GM12878 (cell line): ENCODE data around the gene GPATCH3. TPM values are rescaled to one million over a fixed set of nuclear protein-coding genes. Genes with fewer than 3 reads are reported as not detected.

Experiments used
- ATAC-seq: fragments of 200-7000 bp; cut with Tn5 transposase; 3 replicates; pipeline ENCODE4 v1.9.1; 2020; ENCODE audit warnings: mild to moderate bottlenecking, moderate library complexity
- BruUV-seq: library from RNA; stranded (reverse); fragments of 400-500 nt; replicated peaks from 2 replicates; lab custom pipeline; 2021; lab: Mats Ljungman, UMichigan
- CTCF ChIA-PET: fragments of 300-600 bp; sonication (Branson Sonifier 250); formaldehyde crosslinking; extraction: SDS; loops from one replicate; lab custom pipeline; 2021; ENCODE audit warnings: inconsistent platforms; lab: Yijun Ruan, JAX
- POLR2A ChIA-PET: fragments of 350-600 bp; formaldehyde crosslinking; extraction: SDS; loops from one replicate; lab custom pipeline; 2021; ENCODE audit warnings: inconsistent platforms; lab: Charles Lee
- RAD21 ChIA-PET: fragments of 300-600 bp; sonication (Branson Sonifier 250); formaldehyde crosslinking; loops from one replicate; lab custom pipeline; 2023; ENCODE audit warnings: antibody characterized with exemption; ENCODE audit not compliant: unreplicated experiment; lab: Charles Lee
- SMC1A ChIA-PET: fragments of 300-600 bp; sonication (Branson Sonifier 250); formaldehyde crosslinking; loops from one replicate; lab custom pipeline; 2023; ENCODE audit not compliant: unreplicated experiment, uncharacterized antibody; lab: Charles Lee
- DNase-seq: peaks from one replicate; pipeline ENCODE4 v3.0.0-alpha.2; 2011; ENCODE audit warnings: low read depth, low spot score
- FAIRE-seq: peaks from 3 replicates; lab custom pipeline; 2011; peaks lifted over from hg19 to GRCh38; lab: Jason Lieb, UNC
- H2AFZ ChIP-seq: 2 replicates; pipeline ENCODE4 v1.6.0; 2011; ENCODE audit warnings: low read depth, low read length, control low read depth; ENCODE audit not compliant: control insufficient read depth
- H3K27ac ChIP-seq: 2 replicates; pipeline ENCODE4 v1.5.1; 2011; ENCODE audit warnings: control low read depth; ENCODE audit not compliant: control insufficient read depth, insufficient read depth
- H3K27me3 ChIP-seq, 2 experiments: replicated peaks in 1 of 2; 2 replicates each; pipeline versions ENCODE4 v1.6.0 to v1.6.1; 2011; ENCODE audit warnings: low read length in 1 of 2; ENCODE audit not compliant: control insufficient read depth in 2 of 2, insufficient read depth in 2 of 2
- H3K36me3 ChIP-seq, 2 experiments: 2 replicates each; pipeline ENCODE4 v1.5.1; 2011; ENCODE audit warnings: low read length in 1 of 2; ENCODE audit not compliant: control insufficient read depth in 2 of 2, insufficient read depth in 2 of 2
- H3K4me1 ChIP-seq: 2 replicates; pipeline ENCODE4 v1.6.1; 2011; ENCODE audit warnings: mild to moderate bottlenecking, low read length, moderate library complexity, mixed read lengths; ENCODE audit not compliant: control insufficient read depth, insufficient read depth
- H3K4me2 ChIP-seq: 2 replicates; pipeline ENCODE4 v1.6.0; 2011; ENCODE audit warnings: control low read depth; ENCODE audit not compliant: control insufficient read depth, insufficient read depth
- H3K4me3 ChIP-seq: fragments of 200-600 bp; sonication (generic); 2 replicates; pipeline ENCODE4 v1.5.1; 2016
- H3K79me2 ChIP-seq: 2 replicates; pipeline ENCODE4 v1.6.0; 2011; ENCODE audit warnings: low read length; ENCODE audit not compliant: control insufficient read depth, insufficient read depth
- H3K9ac ChIP-seq: 2 replicates; pipeline ENCODE4 v1.8.0; 2011; ENCODE audit warnings: low read length, control low read depth, mixed read lengths; ENCODE audit not compliant: control insufficient read depth, insufficient read depth
- H3K9me3 ChIP-seq: replicated peaks from 3 replicates; pipeline ENCODE4 v1.5.1; 2011; ENCODE audit warnings: mild to moderate bottlenecking, low read length; ENCODE audit not compliant: control insufficient read depth, insufficient read depth
- H4K20me1 ChIP-seq: 2 replicates; pipeline ENCODE4 v1.6.0; 2011; ENCODE audit not compliant: control insufficient read depth, insufficient read depth
- ATF2 ChIP-seq: IDR thresholded peaks from 2 replicates; pipeline ENCODE4 v1.6.1; 2012; ENCODE audit warnings: low read length, inconsistent platforms
- JUNB ChIP-seq: IDR thresholded peaks from 2 replicates; pipeline ENCODE4 v1.6.1; 2016; ENCODE audit warnings: antibody characterized with exemption, mild to moderate bottlenecking
- NFYA ChIP-seq: IDR thresholded peaks from 2 replicates; pipeline ENCODE4 v1.6.1; 2011; ENCODE audit warnings: low read depth, mild to moderate bottlenecking, low read length, improper control_type of control experiment, borderline replicate concordance
- TAF1 ChIP-seq: IDR thresholded peaks from 2 replicates; pipeline ENCODE4 v1.6.1; 2011; ENCODE audit warnings: mild to moderate bottlenecking, low read depth, low read length, borderline replicate concordance
- WGBS: methylation state at CpG from one replicate; pipeline ENCODE4 v1.1.6; 2016; ENCODE audit warnings: low lambda C conversion rate; ENCODE audit not compliant: insufficient replicate concordance, insufficient coverage; ENCODE audit errors: missing lambda C conversion rate; 5-methylcytosine and 5-hydroxymethylcytosine counted together
- in situ Hi-C: fragments of 300-500 bp; cut with MboI; formaldehyde crosslinking; loops from 9 replicates; pipeline ENCODE4 v1.14.3; 2018; ENCODE audit warnings: mixed read lengths
- intact Hi-C: fragments of 100-400 bp; cut with micrococcal nuclease; formaldehyde crosslinking; loops from one replicate; pipeline ENCODE4 v1.14.2; 2022; ENCODE audit not compliant: unreplicated experiment
- polyA plus RNA-seq, 11 experiments: library from polyadenylated mRNA; depleted of rRNA in 4 of 11; unstranded in 6 of 11; stranded (reverse) in 5 of 11; fragments of >200 nt; fragmentation: Nextera tagmentation in 4 of 11; fragmentation: Illumina TruSeq in 1 of 11; extraction: Ambion mirVana in 4 of 11; extraction: Trizol in 1 of 11; gene quantifications; 1 replicate in 1 of 11; 2 replicates in 10 of 11; pipeline versions ENCODE4 v1.2.1 to v1.2.3, GENCODE V29; 2011 to 2016; ENCODE audit warnings: inconsistent platforms in 2 of 11, missing spikeins in 2 of 11, low read depth in 1 of 11
- total RNA-seq, 4 experiments: library from RNA; depleted of rRNA in 3 of 4; stranded (reverse); fragments of >200 nt in 3 of 4; fragmentation: Illumina TruSeq in 1 of 4; extraction: Trizol in 1 of 4; gene quantifications; 2 replicates each; pipeline versions ENCODE4 v1.2.1 to v1.2.3, GENCODE V29; 2013 to 2021
- TF ChIP-seq, protein P1 (sequence below): fragments of 450-650 bp; IDR thresholded peaks from 2 replicates; pipeline ENCODE4 v1.6.1; 2017; ENCODE audit warnings: borderline replicate concordance
- TF ChIP-seq, protein P2 (sequence below): fragments of 450-650 bp; formaldehyde crosslinking; IDR thresholded peaks from 2 replicates; pipeline ENCODE4 v1.5.0; 2022; ENCODE audit warnings: mild to moderate bottlenecking, missing genetic modification characterization

The GPATCH3 gene
- total and polyA plus RNA-seq, 10 of the 15 experiments (the other 5 are each of a cell fraction or from before 2014, with no cell fraction given) = 0.56 to 13.4 (median 8.7) TPM

GRCh38 chr1:26897351-26897750 lies 2.9 kb downstream of the GPATCH3 start:
- H3K79me2 ChIP-seq = peaks cover 18% of the 10 kb centered on the region
- in situ Hi-C loops = no loop called here
- RAD21 ChIA-PET = no interaction called here

More at GRCh38 chr1:26897351-26897750, 2.9 kb downstream of the GPATCH3 start:
- TF ChIP-seq, protein P1, sequence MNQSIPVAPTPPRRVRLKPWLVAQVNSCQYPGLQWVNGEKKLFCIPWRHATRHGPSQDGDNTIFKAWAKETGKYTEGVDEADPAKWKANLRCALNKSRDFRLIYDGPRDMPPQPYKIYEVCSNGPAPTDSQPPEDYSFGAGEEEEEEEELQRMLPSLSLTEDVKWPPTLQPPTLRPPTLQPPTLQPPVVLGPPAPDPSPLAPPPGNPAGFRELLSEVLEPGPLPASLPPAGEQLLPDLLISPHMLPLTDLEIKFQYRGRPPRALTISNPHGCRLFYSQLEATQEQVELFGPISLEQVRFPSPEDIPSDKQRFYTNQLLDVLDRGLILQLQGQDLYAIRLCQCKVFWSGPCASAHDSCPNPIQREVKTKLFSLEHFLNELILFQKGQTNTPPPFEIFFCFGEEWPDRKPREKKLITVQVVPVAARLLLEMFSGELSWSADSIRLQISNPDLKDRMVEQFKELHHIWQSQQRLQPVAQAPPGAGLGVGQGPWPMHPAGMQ = no peak
- TF ChIP-seq NFYA = no peak
- TF ChIP-seq, protein P2, sequence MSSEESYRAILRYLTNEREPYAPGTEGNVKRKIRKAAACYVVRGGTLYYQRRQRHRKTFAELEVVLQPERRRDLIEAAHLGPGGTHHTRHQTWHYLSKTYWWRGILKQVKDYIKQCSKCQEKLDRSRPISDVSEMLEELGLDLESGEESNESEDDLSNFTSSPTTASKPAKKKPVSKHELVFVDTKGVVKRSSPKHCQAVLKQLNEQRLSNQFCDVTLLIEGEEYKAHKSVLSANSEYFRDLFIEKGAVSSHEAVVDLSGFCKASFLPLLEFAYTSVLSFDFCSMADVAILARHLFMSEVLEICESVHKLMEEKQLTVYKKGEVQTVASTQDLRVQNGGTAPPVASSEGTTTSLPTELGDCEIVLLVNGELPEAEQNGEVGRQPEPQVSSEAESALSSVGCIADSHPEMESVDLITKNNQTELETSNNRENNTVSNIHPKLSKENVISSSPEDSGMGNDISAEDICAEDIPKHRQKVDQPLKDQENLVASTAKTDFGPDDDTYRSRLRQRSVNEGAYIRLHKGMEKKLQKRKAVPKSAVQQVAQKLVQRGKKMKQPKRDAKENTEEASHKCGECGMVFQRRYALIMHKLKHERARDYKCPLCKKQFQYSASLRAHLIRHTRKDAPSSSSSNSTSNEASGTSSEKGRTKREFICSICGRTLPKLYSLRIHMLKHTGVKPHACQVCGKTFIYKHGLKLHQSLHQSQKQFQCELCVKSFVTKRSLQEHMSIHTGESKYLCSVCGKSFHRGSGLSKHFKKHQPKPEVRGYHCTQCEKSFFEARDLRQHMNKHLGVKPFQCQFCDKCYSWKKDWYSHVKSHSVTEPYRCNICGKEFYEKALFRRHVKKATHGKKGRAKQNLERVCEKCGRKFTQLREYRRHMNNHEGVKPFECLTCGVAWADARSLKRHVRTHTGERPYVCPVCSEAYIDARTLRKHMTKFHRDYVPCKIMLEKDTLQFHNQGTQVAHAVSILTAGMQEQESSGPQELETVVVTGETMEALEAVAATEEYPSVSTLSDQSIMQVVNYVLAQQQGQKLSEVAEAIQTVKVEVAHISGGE (CRISPR knock-in tag) = no peak
- TF ChIP-seq TAF1 = no peak
- no peak for TF ChIP-seq JUNB
- TF ChIP-seq ATF2 = no peak
- no peak for FAIRE-seq
- Histone ChIP-seq H4K20me1 (no peaks in the 10 kb centered on the region), H3K9ac (no peak overlapping the region), H2AFZ (no peak overlapping the region), H3K27me3 (no peaks in the 10 kb centered on the region), H3K4me1 (peaks cover 6% of the 10 kb centered on the region; the same call in 1 of the 2 replicates), H3K4me3 (no peak overlapping the region), H3K27ac (no peak overlapping the region), H3K9me3 (no peaks in the 10 kb centered on the region), H3K36me3 (peaks cover 4 to 7% of the 10 kb centered on the region in 2 experiments; a peak in 3 of 4 replicates), H3K4me2 (no peak overlapping the region)
- BruUV-seq = no TSS peak
- ATAC-seq = no peak
- ChIA-PET POLR2A (interaction anchor here (0.7 kb wide), 1 partner anchor 10 kb away, joined by 3 read pairs; no protein-coding TSS in a partner anchor), SMC1A (interaction anchor here (0.7 kb wide), 1 partner anchor 9 kb away, joined by 3 read pairs; no protein-coding TSS in a partner anchor), CTCF (interaction anchor here (0.9 to 1.9 kb wide), 2 partner anchors 9 to 146 kb away, joined by 3 to 6 read pairs; no protein-coding TSS in a partner anchor)
- no peak for DNase-seq
- 97% methylated on average over 9 of the region's 9 CpGs for WGBS
- intact Hi-C loops = no loop called here
